Measurements from ENCODE around the gene EIF1.
"Not testable (repeated sequence)": the region's sequence is repeated elsewhere in the genome, so short reads cannot be mapped to it uniquely, and the experiment has no call there.

Gene EIF1

GRCh38 chr17:41700843-41701242 is 12.2 kb downstream of the EIF1 start:
- DNase-seq (ENCODE audit: low read depth) = not testable (repeated sequence)

GRCh38 chr17:41702712-41703111 is 14.0 kb downstream of the EIF1 start:
- DNase-seq (ENCODE audit: low read depth) = no peak

GRCh38 chr17:41705271-41705991 is 16.7 kb downstream of the EIF1 start:
- DNase-seq (ENCODE audit: low read depth) = no peak

- no peak for DNase-seq (ENCODE audit: low read depth)
Observed at GRCh38 chr17:41707803-41708669, 19.4 kb downstream of the EIF1 start.

GRCh38 chr17:41710472-41711090 is 21.9 kb downstream of the EIF1 start:
- no peak for DNase-seq (ENCODE audit: low read depth)

GRCh38 chr17:41711669-41712400 is 23.1 kb downstream of the EIF1 start, which contains the start of gene GAST:
Gene GAST, plus strand, starts transcription at chr17:41712331. Its CDS starts 3,106 bp downstream, at chr17:41715437.
- no peak for DNase-seq (ENCODE audit: low read depth)

- no peak for DNase-seq (ENCODE audit: low read depth)
Observed at GRCh38 chr17:41717408-41718286, 29.0 kb downstream of the EIF1 start.

GRCh38 chr17:41718287-41718645 is 29.6 kb downstream of the EIF1 start:
- DNase-seq (ENCODE audit: low read depth) = no peak

GRCh38 chr17:41722231-41722630 is 33.5 kb downstream of the EIF1 start:
- no peak for DNase-seq (ENCODE audit: low read depth)

- no peak for DNase-seq (ENCODE audit: low read depth)
Observed at GRCh38 chr17:41723801-41724475, 35.3 kb downstream of the EIF1 start.

GRCh38 chr17:41724476-41725050 is 35.9 kb downstream of the EIF1 start:
- no peak for DNase-seq (ENCODE audit: low read depth)

GRCh38 chr17:41725134-41725533 is 36.4 kb downstream of the EIF1 start:
- DNase-seq (ENCODE audit: low read depth) = no peak

- no peak for DNase-seq (ENCODE audit: low read depth)
Observed at GRCh38 chr17:41728056-41728455, 39.4 kb downstream of the EIF1 start.

- DNase-seq (ENCODE audit: low read depth) = no peak
Observed at GRCh38 chr17:41730479-41730878, 41.8 kb downstream of the EIF1 start.

- DNase-seq (ENCODE audit: low read depth) = no peak
Observed at GRCh38 chr17:41731836-41732235, 43.2 kb downstream of the EIF1 start.

- DNase-seq (ENCODE audit: low read depth) = no peak
Observed at GRCh38 chr17:41733348-41734138, 44.9 kb downstream of the EIF1 start.

GRCh38 chr17:41734139-41734948 is 45.7 kb downstream of the EIF1 start, which contains the start of gene HAP1:
Gene HAP1, minus strand, starts transcription at chr17:41734643. Its CDS starts 9 bp downstream, at chr17:41734634.
- DNase-seq (ENCODE audit: low read depth) = no peak

- no peak for DNase-seq (ENCODE audit: low read depth)
Observed at GRCh38 chr17:41734949-41735313, 46.2 kb downstream of the EIF1 start.

Measured in activated T-helper 1 cell treated with Interleukin-2 at 50 U/mL for 16 hours (primary cell).